Panc1 (cell line): ENCODE data around the gene SUMF1. TPM values are rescaled to one million over a fixed set of nuclear protein-coding genes. Genes with fewer than 3 reads are reported as not detected.
"Not testable (repeated sequence)": the region's sequence is repeated elsewhere in the genome, so short reads cannot be mapped to it uniquely, and the experiment has no call there.

ENCODE experiments used
- ATAC-seq: fragments of 200-7000 bp; cut with Tn5 transposase; 2 replicates; pipeline ENCODE4 v1.9.1; 2020; ENCODE audit warnings: mild to moderate bottlenecking, moderate library complexity
- BruUV-seq: library from RNA; stranded (reverse); fragments of 400-500 nt; replicated peaks from 2 replicates; lab custom pipeline; 2021; lab: Mats Ljungman, UMichigan
- CTCF ChIA-PET: fragments of 300-600 bp; sonication (Branson Sonifier 250); formaldehyde crosslinking; loops from one replicate; lab custom pipeline; 2022; ENCODE audit warnings: antibody characterized with exemption; lab: Charles Lee
- POLR2A ChIA-PET: fragments of 300-600 bp; sonication (Branson Sonifier 250); formaldehyde crosslinking; loops from one replicate; lab custom pipeline; 2022; ENCODE audit warnings: antibody characterized with exemption; lab: Charles Lee
- DNase-seq: peaks from one replicate; pipeline ENCODE4 v3.0.0-alpha.2; 2010; ENCODE audit warnings: low read depth, low spot score
- H3K27ac ChIP-seq: 2 replicates; pipeline ENCODE4 v1.5.1; 2011; ENCODE audit warnings: mild to moderate bottlenecking, low read length, inconsistent platforms
- H3K27me3 ChIP-seq: fragments of 200-500 bp; sonication (Bioruptor generic); 2 replicates; pipeline ENCODE4 v1.6.0; 2014; ENCODE audit warnings: low read length, inconsistent platforms; ENCODE audit not compliant: control insufficient read depth, insufficient read depth
- H3K36me3 ChIP-seq: fragments of 200-500 bp; sonication (Bioruptor generic); 2 replicates; pipeline ENCODE4 v1.5.1; 2014; ENCODE audit warnings: inconsistent platforms, mild to moderate bottlenecking, low read length, moderate library complexity; ENCODE audit not compliant: control insufficient read depth, insufficient read depth
- H3K4me1 ChIP-seq: 2 replicates; pipeline ENCODE4 v1.5.1; 2011; ENCODE audit warnings: inconsistent platforms, mild to moderate bottlenecking, low read length, moderate library complexity; ENCODE audit not compliant: control insufficient read depth, insufficient read depth
- H3K4me3 ChIP-seq, 2 experiments: 2 replicates each; pipeline ENCODE4 v1.5.1; 2011 to 2012; ENCODE audit warnings: low read depth in 2 of 2, low read length in 2 of 2, mild to moderate bottlenecking in 2 of 2, inconsistent platforms in 1 of 2, moderate library complexity in 1 of 2
- H3K9me3 ChIP-seq: fragments of 200-500 bp; sonication (Bioruptor generic); 2 replicates; pipeline ENCODE4 v1.5.1; 2014; ENCODE audit warnings: low read depth, mild to moderate bottlenecking, inconsistent platforms, low read length, moderate library complexity; ENCODE audit not compliant: control insufficient read depth, insufficient read depth
- POLR2AphosphoS5 ChIP-seq: IDR thresholded peaks from 2 replicates; pipeline ENCODE4 v1.6.1; 2012; ENCODE audit warnings: mild to moderate bottlenecking, low read depth, low read length, moderate library complexity
- SIN3A ChIP-seq: IDR thresholded peaks from 2 replicates; pipeline ENCODE4 v1.6.1; 2012; ENCODE audit warnings: low read depth, mild to moderate bottlenecking, low read length, moderate library complexity, borderline replicate concordance; ENCODE audit not compliant: insufficient read depth
- TCF7L2 ChIP-seq: IDR thresholded peaks from 2 replicates; pipeline ENCODE4 v1.6.1; 2011; ENCODE audit warnings: mild to moderate bottlenecking, low read depth, low read length, inconsistent platforms
- in situ Hi-C: cut with HindIII; loops from 2 replicates; pipeline ENCODE4 v1.10.0; 2016; ENCODE audit warnings: low sequenced_read_pairs, low pct_unique_long_range_greater_than_20kb
- intact Hi-C: fragments of 100-400 bp; cut with micrococcal nuclease; formaldehyde crosslinking; loops from one replicate; pipeline ENCODE4 v1.10.0; 2022; ENCODE audit not compliant: unreplicated experiment
- total RNA-seq: library from RNA; stranded (reverse); gene quantifications from one replicate; pipeline ENCODE4 v1.2.1, GENCODE V29; 2021; ENCODE audit not compliant: unreplicated experiment
- TF ChIP-seq, protein P1 (sequence below): fragments of 450-650 bp; IDR thresholded peaks from 2 replicates; pipeline ENCODE4 v1.5.1; 2017; ENCODE audit warnings: mild to moderate bottlenecking
- TF ChIP-seq, protein P2 (sequence below), 2 experiments: IDR thresholded peaks; 2 replicates each; pipeline ENCODE4 v1.6.1; 2011 to 2012; ENCODE audit warnings: low read depth in 2 of 2, control low read depth in 1 of 2, low read length in 1 of 2, mild to moderate bottlenecking in 1 of 2, moderate library complexity in 1 of 2; ENCODE audit not compliant: insufficient read depth in 1 of 2

Gene SUMF1
- total RNA-seq, 1 experiment from 2014 or later = 15.5 TPM

DNA sequence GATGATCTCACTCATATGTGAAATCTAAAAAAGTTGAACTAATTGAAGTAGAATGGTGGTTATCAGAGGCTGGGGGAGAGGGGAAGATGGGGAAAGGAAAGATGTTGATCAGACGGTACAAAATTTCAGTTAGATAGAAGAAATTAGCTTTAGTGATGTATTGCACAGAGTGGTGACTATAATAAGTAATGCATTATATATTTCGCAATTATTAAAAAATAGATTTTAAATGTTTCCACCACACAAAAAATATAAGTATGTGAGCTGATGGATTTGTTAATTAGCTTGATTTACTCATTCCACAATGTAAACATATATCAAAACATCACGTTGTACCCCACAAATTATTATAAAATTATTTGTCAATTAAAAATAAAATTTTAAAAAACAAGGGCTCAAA, 8.1 kb downstream of the SUMF1 start:
- ChIA-PET POLR2A (no interaction called here), CTCF (no interaction called here)
- Histone ChIP-seq H3K9me3 (no peaks in the 10 kb centered on the region), H3K4me3 (no peak overlapping the region), H3K36me3 (no peaks in the 10 kb centered on the region), H3K4me1 (no peaks in the 10 kb centered on the region), H3K27ac (no peak overlapping the region), H3K27me3 (no peaks in the 10 kb centered on the region)
- intact Hi-C loops (no loop called here), in situ Hi-C loops (no loop called here)
- TF ChIP-seq, protein P1, sequence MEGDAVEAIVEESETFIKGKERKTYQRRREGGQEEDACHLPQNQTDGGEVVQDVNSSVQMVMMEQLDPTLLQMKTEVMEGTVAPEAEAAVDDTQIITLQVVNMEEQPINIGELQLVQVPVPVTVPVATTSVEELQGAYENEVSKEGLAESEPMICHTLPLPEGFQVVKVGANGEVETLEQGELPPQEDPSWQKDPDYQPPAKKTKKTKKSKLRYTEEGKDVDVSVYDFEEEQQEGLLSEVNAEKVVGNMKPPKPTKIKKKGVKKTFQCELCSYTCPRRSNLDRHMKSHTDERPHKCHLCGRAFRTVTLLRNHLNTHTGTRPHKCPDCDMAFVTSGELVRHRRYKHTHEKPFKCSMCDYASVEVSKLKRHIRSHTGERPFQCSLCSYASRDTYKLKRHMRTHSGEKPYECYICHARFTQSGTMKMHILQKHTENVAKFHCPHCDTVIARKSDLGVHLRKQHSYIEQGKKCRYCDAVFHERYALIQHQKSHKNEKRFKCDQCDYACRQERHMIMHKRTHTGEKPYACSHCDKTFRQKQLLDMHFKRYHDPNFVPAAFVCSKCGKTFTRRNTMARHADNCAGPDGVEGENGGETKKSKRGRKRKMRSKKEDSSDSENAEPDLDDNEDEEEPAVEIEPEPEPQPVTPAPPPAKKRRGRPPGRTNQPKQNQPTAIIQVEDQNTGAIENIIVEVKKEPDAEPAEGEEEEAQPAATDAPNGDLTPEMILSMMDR = no peak
- TF ChIP-seq, protein P2, sequence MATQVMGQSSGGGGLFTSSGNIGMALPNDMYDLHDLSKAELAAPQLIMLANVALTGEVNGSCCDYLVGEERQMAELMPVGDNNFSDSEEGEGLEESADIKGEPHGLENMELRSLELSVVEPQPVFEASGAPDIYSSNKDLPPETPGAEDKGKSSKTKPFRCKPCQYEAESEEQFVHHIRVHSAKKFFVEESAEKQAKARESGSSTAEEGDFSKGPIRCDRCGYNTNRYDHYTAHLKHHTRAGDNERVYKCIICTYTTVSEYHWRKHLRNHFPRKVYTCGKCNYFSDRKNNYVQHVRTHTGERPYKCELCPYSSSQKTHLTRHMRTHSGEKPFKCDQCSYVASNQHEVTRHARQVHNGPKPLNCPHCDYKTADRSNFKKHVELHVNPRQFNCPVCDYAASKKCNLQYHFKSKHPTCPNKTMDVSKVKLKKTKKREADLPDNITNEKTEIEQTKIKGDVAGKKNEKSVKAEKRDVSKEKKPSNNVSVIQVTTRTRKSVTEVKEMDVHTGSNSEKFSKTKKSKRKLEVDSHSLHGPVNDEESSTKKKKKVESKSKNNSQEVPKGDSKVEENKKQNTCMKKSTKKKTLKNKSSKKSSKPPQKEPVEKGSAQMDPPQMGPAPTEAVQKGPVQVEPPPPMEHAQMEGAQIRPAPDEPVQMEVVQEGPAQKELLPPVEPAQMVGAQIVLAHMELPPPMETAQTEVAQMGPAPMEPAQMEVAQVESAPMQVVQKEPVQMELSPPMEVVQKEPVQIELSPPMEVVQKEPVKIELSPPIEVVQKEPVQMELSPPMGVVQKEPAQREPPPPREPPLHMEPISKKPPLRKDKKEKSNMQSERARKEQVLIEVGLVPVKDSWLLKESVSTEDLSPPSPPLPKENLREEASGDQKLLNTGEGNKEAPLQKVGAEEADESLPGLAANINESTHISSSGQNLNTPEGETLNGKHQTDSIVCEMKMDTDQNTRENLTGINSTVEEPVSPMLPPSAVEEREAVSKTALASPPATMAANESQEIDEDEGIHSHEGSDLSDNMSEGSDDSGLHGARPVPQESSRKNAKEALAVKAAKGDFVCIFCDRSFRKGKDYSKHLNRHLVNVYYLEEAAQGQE (IDR thresholded peaks at IDR 0.05; ENCODE audit: insufficient read depth in 1 of 2, low read depth in 2 of 2, low read length in 1 of 2) = no peak
- TF ChIP-seq SIN3A = no peak
- no TSS peak for BruUV-seq
- no peak for DNase-seq
- no peak for ATAC-seq

DNA sequence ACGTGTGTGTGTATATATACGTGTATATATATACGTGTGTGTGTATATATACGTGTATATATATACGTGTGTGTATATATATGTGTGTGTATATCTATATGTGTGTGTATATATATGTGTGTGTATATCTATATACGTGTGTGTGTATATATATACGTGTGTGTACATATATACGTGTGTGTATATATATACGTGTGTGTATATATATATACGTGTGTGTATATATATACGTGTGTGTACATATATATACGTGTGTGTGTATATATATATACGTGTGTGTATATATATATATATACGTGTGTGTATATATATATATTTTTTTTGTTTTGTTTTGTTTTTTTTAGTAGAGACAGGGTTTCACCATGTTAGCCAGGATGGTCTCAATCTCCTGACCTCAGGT, 10.3 kb downstream of the SUMF1 start:
- H3K4me3 ChIP-seq = not testable (repeated sequence)

DNA sequence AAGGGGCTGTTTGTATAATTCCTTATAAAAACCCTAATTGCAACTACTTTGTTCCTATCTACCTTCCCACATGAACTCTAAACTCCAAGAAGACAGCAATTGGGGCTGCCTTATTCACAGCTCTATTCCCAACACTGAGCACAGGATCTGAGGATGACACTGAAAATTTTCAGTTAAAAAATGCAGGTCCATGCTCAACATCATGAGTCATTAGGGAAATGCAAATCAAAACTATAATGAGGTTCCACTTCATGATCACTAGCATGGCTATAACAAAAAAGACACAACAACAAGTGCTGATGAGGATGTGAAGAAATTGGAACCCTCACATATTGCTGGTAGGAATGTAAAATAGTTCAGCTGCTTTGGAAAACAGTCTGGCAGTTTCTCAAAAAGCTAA, 12.9 kb downstream of the SUMF1 start:
- ATAC-seq (no peak), DNase-seq (no peak)
- no peaks in the 10 kb centered on the region for H3K4me1 ChIP-seq
- ChIA-PET CTCF (no interaction called here), POLR2A (interaction anchor here (0.7 kb wide), 1 partner anchor 449 kb away, joined by 6 read pairs; no protein-coding TSS in a partner anchor)
- in situ Hi-C loops (no loop called here), intact Hi-C loops (no loop called here)
- H3K36me3 ChIP-seq = no peaks in the 10 kb centered on the region
- TF ChIP-seq SIN3A (no peak), POLR2AphosphoS5 (no peak), TCF7L2 (no peak)
- TF ChIP-seq, protein P2 (IDR thresholded peaks at IDR 0.05; ENCODE audit: insufficient read depth in 1 of 2, low read depth in 2 of 2, low read length in 1 of 2) = no peak
- TF ChIP-seq, protein P1 = no peak
- no peaks in the 10 kb centered on the region for H3K9me3 ChIP-seq
- no TSS peak for BruUV-seq
- no peak overlapping the region for H3K27ac ChIP-seq
- H3K4me3 ChIP-seq = no peak overlapping the region
- no peaks in the 10 kb centered on the region for H3K27me3 ChIP-seq

More for the DNA sequence above, 10.3 kb downstream of the SUMF1 start:
- intact Hi-C loops, H3K36me3 ChIP-seq, in situ Hi-C loops, BruUV-seq, ATAC-seq, H3K27me3 ChIP-seq, DNase-seq, POLR2A ChIA-PET, H3K4me1 ChIP-seq, CTCF ChIA-PET, H3K9me3 ChIP-seq, H3K27ac ChIP-seq: not testable (repeated sequence)
